AG09309 (cell line): ENCODE measurements around the gene FAM43A.

Source experiments
- DNase-seq: peaks from one replicate; pipeline ENCODE4 v3.0.0-alpha.2; 2010; ENCODE audit warnings: low read depth
- H3K4me3 ChIP-seq: 2 replicates; pipeline ENCODE4 v1.5.1; 2011; ENCODE audit warnings: mild to moderate bottlenecking, low read depth, low read length, moderate library complexity; ENCODE audit not compliant: control insufficient read depth
- TF ChIP-seq, protein P1 (sequence below): IDR thresholded peaks from 2 replicates; pipeline ENCODE4 v1.5.1; 2011; ENCODE audit warnings: mild to moderate bottlenecking, low read depth, low read length, inconsistent platforms; ENCODE audit not compliant: insufficient read depth, control insufficient read depth; ENCODE audit errors: missing control alignments

The FAM43A gene

GRCh38 chr3:194673761-194674160 lies 11.9 kb upstream of the FAM43A start:
- H3K4me3 ChIP-seq = no peak overlapping the region
- DNase-seq = no peak
- TF ChIP-seq, protein P1, sequence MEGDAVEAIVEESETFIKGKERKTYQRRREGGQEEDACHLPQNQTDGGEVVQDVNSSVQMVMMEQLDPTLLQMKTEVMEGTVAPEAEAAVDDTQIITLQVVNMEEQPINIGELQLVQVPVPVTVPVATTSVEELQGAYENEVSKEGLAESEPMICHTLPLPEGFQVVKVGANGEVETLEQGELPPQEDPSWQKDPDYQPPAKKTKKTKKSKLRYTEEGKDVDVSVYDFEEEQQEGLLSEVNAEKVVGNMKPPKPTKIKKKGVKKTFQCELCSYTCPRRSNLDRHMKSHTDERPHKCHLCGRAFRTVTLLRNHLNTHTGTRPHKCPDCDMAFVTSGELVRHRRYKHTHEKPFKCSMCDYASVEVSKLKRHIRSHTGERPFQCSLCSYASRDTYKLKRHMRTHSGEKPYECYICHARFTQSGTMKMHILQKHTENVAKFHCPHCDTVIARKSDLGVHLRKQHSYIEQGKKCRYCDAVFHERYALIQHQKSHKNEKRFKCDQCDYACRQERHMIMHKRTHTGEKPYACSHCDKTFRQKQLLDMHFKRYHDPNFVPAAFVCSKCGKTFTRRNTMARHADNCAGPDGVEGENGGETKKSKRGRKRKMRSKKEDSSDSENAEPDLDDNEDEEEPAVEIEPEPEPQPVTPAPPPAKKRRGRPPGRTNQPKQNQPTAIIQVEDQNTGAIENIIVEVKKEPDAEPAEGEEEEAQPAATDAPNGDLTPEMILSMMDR = no peak

- TF ChIP-seq, protein P1 = no peak
- no peak for DNase-seq
Observed at GRCh38 chr3:194675081-194675640, 10.5 kb upstream of the FAM43A start.

DNA sequence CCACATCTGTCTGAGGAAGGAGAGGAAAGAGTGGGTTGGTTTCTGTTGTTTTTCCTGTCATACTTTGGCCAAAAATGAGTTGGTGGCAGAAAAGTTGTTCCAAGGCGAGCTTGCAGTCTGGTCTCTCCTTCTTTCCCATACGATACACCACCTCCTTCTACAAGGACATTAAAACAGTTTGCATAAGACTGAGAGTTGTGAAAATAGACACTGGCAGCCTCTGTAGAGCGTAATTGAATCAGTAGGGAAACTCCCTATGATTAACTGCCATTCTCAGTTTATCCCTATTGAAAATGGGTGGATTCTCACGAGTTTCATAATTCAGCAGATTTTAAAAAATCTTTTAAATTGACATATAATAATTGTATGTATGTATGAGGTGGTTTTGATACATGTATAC lies 10.0 kb upstream of the FAM43A start:
- TF ChIP-seq, protein P1 = no peak
- H3K4me3 ChIP-seq = no peak overlapping the region
- no peak for DNase-seq

More at GRCh38 chr3:194675081-194675640, 10.5 kb upstream of the FAM43A start:
- no peak overlapping the region for H3K4me3 ChIP-seq

GRCh38 chr3:194676471-194676870 lies 9.2 kb upstream of the FAM43A start:
- no peak overlapping the region for H3K4me3 ChIP-seq
- DNase-seq = no peak
- TF ChIP-seq, protein P1 = no peak

DNA sequence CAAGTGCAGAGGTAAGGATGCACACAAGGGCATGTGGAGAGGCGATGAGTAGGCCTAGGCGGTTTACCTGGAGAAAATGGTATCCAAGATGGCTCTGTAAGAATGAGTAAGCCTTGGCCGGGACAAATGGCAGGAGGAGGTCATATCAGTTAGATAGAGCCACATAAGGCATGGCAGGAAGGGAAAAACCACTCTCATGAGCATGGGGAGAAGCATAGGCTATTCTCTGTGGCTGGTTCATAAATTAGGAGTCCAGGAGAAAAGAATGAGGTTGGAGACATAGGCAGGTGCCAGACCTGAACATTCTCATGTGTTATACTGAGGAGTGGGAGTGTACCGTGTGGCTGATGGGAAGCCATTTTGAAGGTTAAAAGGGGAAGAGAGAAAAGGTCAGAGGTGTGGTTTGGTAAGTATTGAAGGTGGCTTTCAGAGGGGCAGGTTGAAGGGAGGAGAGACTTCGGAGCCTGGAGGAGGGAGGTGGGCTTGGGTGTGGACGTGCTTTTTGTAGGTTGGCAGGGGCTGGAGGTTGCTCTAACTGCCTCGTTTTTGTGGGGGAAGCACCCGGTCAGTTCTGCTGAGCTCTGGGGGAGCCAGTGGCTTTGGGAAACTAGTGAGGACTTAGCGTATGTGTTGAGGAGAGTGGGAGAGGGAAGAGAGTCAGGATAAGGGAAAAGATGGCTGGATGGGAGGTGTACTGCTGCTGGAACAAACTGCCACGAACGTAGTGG lies 4.6 kb upstream of the FAM43A start:
- H3K4me3 ChIP-seq = no peak overlapping the region
- no peak for DNase-seq

GRCh38 chr3:194682189-194682693 lies 3.4 kb upstream of the FAM43A start:
- no peak for DNase-seq
- H3K4me3 ChIP-seq = no peak overlapping the region
- TF ChIP-seq, protein P1 = no peak

More for the DNA sequence above, 4.6 kb upstream of the FAM43A start:
- TF ChIP-seq, protein P1 = no peak
